A549 (cell line): ENCODE data around the gene RBM25. TPM values are rescaled to one million over a fixed set of nuclear protein-coding genes. Genes with fewer than 3 reads are reported as not detected.

Source experiments
- ATAC-seq, 2 experiments: fragments of 200-7000 bp in 1 of 2; fragments of >200 bp in 1 of 2; cut with Nextera tagmentation in 1 of 2; cut with Tn5 transposase in 1 of 2; 3 replicates each; pipeline versions ENCODE4 v1.8.0 to v1.9.1; 2018 to 2020; ENCODE audit warnings: mild to moderate bottlenecking in 1 of 2, moderate library complexity in 1 of 2
- CTCF ChIA-PET: fragments of 300-600 bp; sonication (Branson Sonifier 250); formaldehyde crosslinking; extraction: SDS; loops from one replicate; lab custom pipeline; 2021; ENCODE audit warnings: antibody characterized with exemption, inconsistent platforms; lab: Yijun Ruan, JAX
- POLR2A ChIA-PET: fragments of 350-600 bp; formaldehyde crosslinking; extraction: SDS; loops from one replicate; lab custom pipeline; 2021; ENCODE audit warnings: antibody characterized with exemption, inconsistent platforms; lab: Yijun Ruan, JAX
- DNase-seq, 2 experiments: peaks; one replicate each; pipeline versions ENCODE4 v3.0.0 to v3.0.0-alpha.2; 2011 to 2016; ENCODE audit warnings: low read depth in 1 of 2, low spot score in 1 of 2
- FAIRE-seq: peaks from 2 replicates; lab custom pipeline; 2011; peaks lifted over from hg19 to GRCh38; lab: Jason Lieb, UNC
- H3K27ac ChIP-seq, 2 experiments: fragments of >200 bp; sonication (Bioruptor Twin); formaldehyde crosslinking; 3 replicates each; pipeline ENCODE4 v1.5.1; 2016 to 2017
- H3K4me1 ChIP-seq: fragments of >200 bp; sonication (Bioruptor Twin); formaldehyde crosslinking; 3 replicates; pipeline ENCODE4 v1.6.1; 2016
- H3K4me2 ChIP-seq: fragments of >200 bp; sonication (Bioruptor Twin); formaldehyde crosslinking; 3 replicates; pipeline ENCODE4 v1.6.1; 2016
- H3K4me3 ChIP-seq: fragments of >200 bp; sonication (Bioruptor Twin); formaldehyde crosslinking; 3 replicates; pipeline ENCODE4 v1.5.1; 2016
- H3K9me3 ChIP-seq: fragments of >200 bp; sonication (Bioruptor Twin); formaldehyde crosslinking; 3 replicates; pipeline ENCODE4 v1.6.1; 2016
- BHLHE40 ChIP-seq: IDR thresholded peaks from 2 replicates; pipeline ENCODE4 v1.6.1; 2012; ENCODE audit warnings: low read depth, low read length, inconsistent platforms
- CBX2 ChIP-seq: fragments of 200-600 bp; sonication (generic); IDR thresholded peaks from 2 replicates; pipeline ENCODE4 v1.6.1; 2016; ENCODE audit warnings: low read depth, mild to moderate bottlenecking, borderline replicate concordance
- CEBPB ChIP-seq, 2 experiments: fragments of >200 bp in 1 of 2; sonication (Bioruptor Twin) in 1 of 2; formaldehyde crosslinking in 1 of 2; IDR thresholded peaks; 2 replicates each; pipeline ENCODE4 v1.6.1; 2012 to 2016
- EHF ChIP-seq: fragments of 250-450 bp; sonication (Bioruptor Pico); IDR thresholded peaks from 2 replicates; pipeline ENCODE4 v1.5.0; 2020; ENCODE audit warnings: mild to moderate bottlenecking
- ESRRA ChIP-seq: fragments of 150-350 bp; IDR thresholded peaks from 2 replicates; pipeline ENCODE4 v1.6.1; 2014; ENCODE audit warnings: mild to moderate bottlenecking, low read length, borderline replicate concordance
- GATA3 ChIP-seq: IDR thresholded peaks from 2 replicates; pipeline ENCODE4 v1.6.1; 2012; ENCODE audit warnings: borderline replicate concordance
- HEYL ChIP-seq: fragments of 250-450 bp; sonication (Bioruptor Pico); IDR thresholded peaks from 2 replicates; pipeline ENCODE4 v1.8.0; 2021; ENCODE audit warnings: mild to moderate bottlenecking, moderate library complexity
- HOXB5 ChIP-seq: fragments of 250-450 bp; sonication (Bioruptor Pico); IDR thresholded peaks from 2 replicates; pipeline ENCODE4 v1.5.0; 2020; ENCODE audit warnings: mild to moderate bottlenecking, moderate library complexity
- MAFK ChIP-seq: fragments of 450-650 bp; IDR thresholded peaks from 2 replicates; pipeline ENCODE4 v1.6.1; 2014; ENCODE audit not compliant: partially characterized antibody
- RARB ChIP-seq: fragments of 250-450 bp; sonication (Bioruptor Pico); IDR thresholded peaks from 2 replicates; pipeline ENCODE4 v1.8.0; 2021; ENCODE audit warnings: mild to moderate bottlenecking, moderate library complexity
- SREBF2 ChIP-seq: fragments of 450-650 bp; IDR thresholded peaks from 2 replicates; pipeline ENCODE4 v1.6.1; 2014; ENCODE audit warnings: mild to moderate bottlenecking, moderate library complexity
- TFCP2L1 ChIP-seq: fragments of 250-450 bp; sonication (Bioruptor Pico); IDR thresholded peaks from 2 replicates; pipeline ENCODE4 v1.5.0; 2021; ENCODE audit warnings: mild to moderate bottlenecking
- ZC3H11A ChIP-seq: fragments of 450-650 bp; IDR thresholded peaks from 2 replicates; pipeline ENCODE4 v1.6.1; 2014; ENCODE audit warnings: antibody characterized with exemption, mild to moderate bottlenecking
- ZSCAN20 ChIP-seq: fragments of 250-450 bp; sonication (Bioruptor Pico); IDR thresholded peaks from 2 replicates; pipeline ENCODE4 v1.8.0; 2022; ENCODE audit warnings: mild to moderate bottlenecking, moderate library complexity
- WGBS: methylation state at CpG from one replicate; pipeline ENCODE4 v1.1.6; 2017; ENCODE audit errors: missing lambda C conversion rate; 5-methylcytosine and 5-hydroxymethylcytosine counted together
- polyA plus RNA-seq, 4 experiments: library from polyadenylated mRNA; depleted of rRNA in 3 of 4; stranded (reverse); fragments of >200 nt; fragmentation: RNase III in 1 of 4; extraction: RNeasy Plus Mini Kit Qiagen cat#74134 plus additional on column Dnase treatment in 1 of 4; gene quantifications; 2 replicates in 3 of 4; 3 replicates in 1 of 4; pipeline ENCODE4 v1.2.3, GENCODE V29; 2011 to 2017
- TF ChIP-seq, protein P1 (sequence below): IDR thresholded peaks from 2 replicates; pipeline ENCODE4 v1.6.1; 2012
- TF ChIP-seq, protein P2 (sequence below): fragments of 250-450 bp; sonication (Bioruptor Pico); IDR thresholded peaks from 2 replicates; pipeline ENCODE4 v1.5.0; 2020; ENCODE audit warnings: low read depth, mild to moderate bottlenecking, moderate library complexity
- TF ChIP-seq, protein P3 (sequence below): fragments of >200 bp; sonication (Bioruptor Twin); formaldehyde crosslinking; IDR thresholded peaks from 3 replicates; pipeline ENCODE4 v1.6.1; 2016
- TF ChIP-seq, protein P4 (sequence below): IDR thresholded peaks from 2 replicates; pipeline ENCODE4 v1.6.1; 2012; ENCODE audit warnings: low read depth, borderline replicate concordance
- TF ChIP-seq, protein P5 (sequence below): fragments of >200 bp; sonication (Bioruptor Twin); formaldehyde crosslinking; IDR thresholded peaks from 2 replicates; pipeline ENCODE4 v1.6.1; 2016
- TF ChIP-seq, protein P6 (sequence below): fragments of 150-350 bp; IDR thresholded peaks from 2 replicates; pipeline ENCODE4 v1.6.1; 2014; ENCODE audit warnings: low read depth, mild to moderate bottlenecking, low read length

The RBM25 gene
- polyA plus RNA-seq, 2 of the 4 experiments (the other 2 are of a cell fraction), result 65.1 to 87.0 TPM

DNA sequence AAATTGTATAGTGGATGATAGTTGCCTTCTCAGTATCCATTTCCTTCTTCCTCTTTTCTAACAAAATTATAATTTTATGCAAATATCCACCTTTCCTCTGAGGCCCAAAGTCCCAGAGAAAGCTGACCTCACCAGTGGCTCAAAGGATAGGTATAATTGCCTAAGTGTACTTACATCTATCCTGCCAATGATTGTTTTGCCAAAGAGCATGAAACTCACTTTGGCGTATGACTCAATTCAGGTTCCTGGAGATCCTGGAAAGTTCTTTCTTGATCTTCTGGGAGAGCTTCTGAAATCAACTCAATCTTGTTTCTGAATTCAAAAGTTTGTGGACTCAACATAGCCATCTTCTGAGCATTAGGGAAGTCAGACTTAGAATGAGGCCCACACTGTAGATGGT is 10.5 kb upstream of the RBM25 start:
- ChIA-PET POLR2A (no interaction called here), CTCF (interaction anchor here (0.8 kb wide), 1 partner anchor 135 kb away, joined by 3 read pairs; no protein-coding TSS in a partner anchor)
- no peak overlapping the region for H3K27ac ChIP-seq
- TF ChIP-seq, protein P1, sequence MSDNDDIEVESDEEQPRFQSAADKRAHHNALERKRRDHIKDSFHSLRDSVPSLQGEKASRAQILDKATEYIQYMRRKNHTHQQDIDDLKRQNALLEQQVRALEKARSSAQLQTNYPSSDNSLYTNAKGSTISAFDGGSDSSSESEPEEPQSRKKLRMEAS, result no peak
- TF ChIP-seq, protein P2, sequence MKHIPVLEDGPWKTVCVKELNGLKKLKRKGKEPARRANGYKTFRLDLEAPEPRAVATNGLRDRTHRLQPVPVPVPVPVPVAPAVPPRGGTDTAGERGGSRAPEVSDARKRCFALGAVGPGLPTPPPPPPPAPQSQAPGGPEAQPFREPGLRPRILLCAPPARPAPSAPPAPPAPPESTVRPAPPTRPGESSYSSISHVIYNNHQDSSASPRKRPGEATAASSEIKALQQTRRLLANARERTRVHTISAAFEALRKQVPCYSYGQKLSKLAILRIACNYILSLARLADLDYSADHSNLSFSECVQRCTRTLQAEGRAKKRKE (CRISPR knock-in tag), result no peak
- TF ChIP-seq GATA3, result no peak
- no peak for TF ChIP-seq ESRRA
- TF ChIP-seq, protein P3, sequence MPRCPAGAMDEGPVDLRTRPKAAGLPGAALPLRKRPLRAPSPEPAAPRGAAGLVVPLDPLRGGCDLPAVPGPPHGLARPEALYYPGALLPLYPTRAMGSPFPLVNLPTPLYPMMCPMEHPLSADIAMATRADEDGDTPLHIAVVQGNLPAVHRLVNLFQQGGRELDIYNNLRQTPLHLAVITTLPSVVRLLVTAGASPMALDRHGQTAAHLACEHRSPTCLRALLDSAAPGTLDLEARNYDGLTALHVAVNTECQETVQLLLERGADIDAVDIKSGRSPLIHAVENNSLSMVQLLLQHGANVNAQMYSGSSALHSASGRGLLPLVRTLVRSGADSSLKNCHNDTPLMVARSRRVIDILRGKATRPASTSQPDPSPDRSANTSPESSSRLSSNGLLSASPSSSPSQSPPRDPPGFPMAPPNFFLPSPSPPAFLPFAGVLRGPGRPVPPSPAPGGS, result no peak
- no peak for TF ChIP-seq EHF
- TF ChIP-seq CBX2, result no peak
- TF ChIP-seq CEBPB (IDR thresholded peaks at IDR 0.05), result no peak
- no peak for TF ChIP-seq TFCP2L1
- TF ChIP-seq ZSCAN20 (CRISPR knock-in tag), result no peak
- TF ChIP-seq, protein P4, sequence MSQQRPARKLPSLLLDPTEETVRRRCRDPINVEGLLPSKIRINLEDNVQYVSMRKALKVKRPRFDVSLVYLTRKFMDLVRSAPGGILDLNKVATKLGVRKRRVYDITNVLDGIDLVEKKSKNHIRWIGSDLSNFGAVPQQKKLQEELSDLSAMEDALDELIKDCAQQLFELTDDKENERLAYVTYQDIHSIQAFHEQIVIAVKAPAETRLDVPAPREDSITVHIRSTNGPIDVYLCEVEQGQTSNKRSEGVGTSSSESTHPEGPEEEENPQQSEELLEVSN, result no peak
- TF ChIP-seq RARB, result no peak
- no peak for TF ChIP-seq HOXB5
- TF ChIP-seq, protein P5, sequence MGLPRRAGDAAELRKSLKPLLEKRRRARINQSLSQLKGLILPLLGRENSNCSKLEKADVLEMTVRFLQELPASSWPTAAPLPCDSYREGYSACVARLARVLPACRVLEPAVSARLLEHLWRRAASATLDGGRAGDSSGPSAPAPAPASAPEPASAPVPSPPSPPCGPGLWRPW, result no peak
- no peak for TF ChIP-seq HEYL (CRISPR knock-in tag)
- no peaks in the 10 kb centered on the region for H3K9me3 ChIP-seq
- DNase-seq (no peak), ATAC-seq (no peak), FAIRE-seq (no peak)
- 95% methylated on average over 1 of the region's 1 CpG for WGBS
- H3K4me3 ChIP-seq, result no peak overlapping the region
- no peak overlapping the region for H3K4me2 ChIP-seq
- no peaks in the 10 kb centered on the region for H3K4me1 ChIP-seq

DNA sequence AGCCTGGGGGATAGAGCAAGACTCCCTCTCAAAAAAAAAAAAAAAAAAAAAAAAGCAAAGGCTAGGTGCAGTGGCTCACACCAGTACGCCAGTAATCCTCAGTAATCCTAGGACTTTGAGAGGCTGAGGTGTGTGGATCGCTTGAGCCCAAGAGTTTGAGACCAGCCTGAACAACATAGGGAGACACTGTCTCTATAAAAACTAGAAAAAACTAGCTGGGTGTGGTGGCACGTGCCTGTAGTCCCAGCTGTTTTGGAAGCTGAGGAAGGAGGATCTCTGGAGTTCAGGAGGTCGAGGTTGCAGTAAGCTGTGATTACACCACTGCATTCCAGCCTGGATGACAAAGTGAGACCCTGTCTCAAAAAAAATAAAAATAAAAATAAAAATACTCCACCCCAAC is 8.9 kb upstream of the RBM25 start:
- CTCF ChIA-PET, result no interaction called here

DNA sequence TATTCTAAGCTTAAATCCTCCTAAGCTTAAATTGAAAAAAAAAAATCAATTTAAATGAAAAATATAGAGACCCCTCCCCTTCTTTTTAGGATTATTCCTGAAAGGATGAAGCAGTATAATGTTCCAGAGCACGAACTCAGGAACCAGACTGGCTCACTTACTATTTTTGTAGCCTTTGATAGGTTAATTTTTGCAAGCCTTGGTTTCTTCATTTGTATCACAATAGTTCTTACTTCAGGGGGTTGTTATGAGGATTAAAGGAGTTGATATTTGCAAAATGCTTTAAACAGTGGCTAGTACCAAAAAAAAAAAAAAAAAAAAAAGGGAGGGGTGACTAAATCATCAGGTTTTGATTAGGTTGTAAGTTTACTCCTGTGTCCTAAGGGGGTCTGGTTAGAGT is 3.1 kb upstream of the RBM25 start:
- POLR2A ChIA-PET, result interaction anchor here (0.7 kb wide), 1 partner anchor 514 kb away, joined by 10 read pairs; the partner anchor contains the start of gene ACOT2
- WGBS, result 81% methylated on average over 1 of the region's 1 CpG
- FAIRE-seq, result no peak

More for the DNA sequence above, 8.9 kb upstream of the RBM25 start:
- DNase-seq (no peak), ATAC-seq (no peak), FAIRE-seq (no peak)
- WGBS, result 71% methylated on average over 4 of the region's 4 CpGs
- Histone ChIP-seq H3K4me2 (no peak overlapping the region), H3K4me3 (no peak overlapping the region), H3K27ac (no peak overlapping the region), H3K9me3 (no peaks in the 10 kb centered on the region), H3K4me1 (no peaks in the 10 kb centered on the region)
- POLR2A ChIA-PET, result interaction anchor here (1.2 kb wide), 1 partner anchor 9 kb away, joined by 8 read pairs; the partner anchor contains the start of gene RBM25
- TF ChIP-seq ZSCAN20 (CRISPR knock-in tag), result no peak
- TF ChIP-seq SREBF2, result no peak
- no peak for TF ChIP-seq ZC3H11A
- no peak for TF ChIP-seq CEBPB (IDR thresholded peaks at IDR 0.05)

More for the DNA sequence above, 3.1 kb upstream of the RBM25 start:
- no peak for ATAC-seq
- no peak for TF ChIP-seq BHLHE40
- TF ChIP-seq, protein P6, sequence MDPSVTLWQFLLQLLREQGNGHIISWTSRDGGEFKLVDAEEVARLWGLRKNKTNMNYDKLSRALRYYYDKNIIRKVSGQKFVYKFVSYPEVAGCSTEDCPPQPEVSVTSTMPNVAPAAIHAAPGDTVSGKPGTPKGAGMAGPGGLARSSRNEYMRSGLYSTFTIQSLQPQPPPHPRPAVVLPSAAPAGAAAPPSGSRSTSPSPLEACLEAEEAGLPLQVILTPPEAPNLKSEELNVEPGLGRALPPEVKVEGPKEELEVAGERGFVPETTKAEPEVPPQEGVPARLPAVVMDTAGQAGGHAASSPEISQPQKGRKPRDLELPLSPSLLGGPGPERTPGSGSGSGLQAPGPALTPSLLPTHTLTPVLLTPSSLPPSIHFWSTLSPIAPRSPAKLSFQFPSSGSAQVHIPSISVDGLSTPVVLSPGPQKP, result no peak
- TF ChIP-seq MAFK, result no peak
- TF ChIP-seq, all 56 proteins: peak for 0
- Histone ChIP-seq H3K9me3 (no peaks in the 10 kb centered on the region), H3K27ac (no peak overlapping the region), H3K4me2 (no peak overlapping the region), H3K4me1 (peaks cover 7% of the 10 kb centered on the region; the same call in 2 of the 3 replicates), H3K4me3 (no peak overlapping the region)
- no peak for DNase-seq
- CTCF ChIA-PET, result interaction anchor here (1.4 kb wide), 1 partner anchor 538 kb away, joined by 3 read pairs; no protein-coding TSS in a partner anchor
